ENCODE results near the gene GDF11. TPM values are rescaled to one million over a fixed set of nuclear protein-coding genes. Genes with fewer than 3 reads are reported as not detected.

The GDF11 gene
- total RNA-seq, 1 donor from 2014 or later: 5.8 TPM

- H3K9me3 ChIP-seq: no peaks in the 10 kb centered on the region
- peaks cover 44% of the 10 kb centered on the region for H3K4me1 ChIP-seq
- H3K4me3 ChIP-seq: peak overlapping the region; percentile 74
- H3K27ac ChIP-seq: peak overlapping the region; percentile 97
- peak; percentile 28 for ATAC-seq
- TF ChIP-seq CTCF (IDR thresholded peaks at IDR 0.05): no peak
- peak; percentile 91 for DNase-seq
- H3K27me3 ChIP-seq: no peaks in the 10 kb centered on the region
- intact Hi-C loops (cut with DNase I): no loop called here
- peaks cover 47% of the 10 kb centered on the region for H3K36me3 ChIP-seq
Observed at GRCh38 chr12:55727643-55728185, 15.2 kb upstream of the GDF11 start.

GRCh38 chr12:55728186-55728938 lies 14.6 kb upstream of the GDF11 start:
- Histone ChIP-seq H3K36me3 (peaks cover 41% of the 10 kb centered on the region), H3K27ac (peak overlapping the region; percentile 97), H3K4me1 (peaks cover 44% of the 10 kb centered on the region), H3K27me3 (no peaks in the 10 kb centered on the region), H3K4me3 (peak overlapping the region; percentile 74), H3K9me3 (no peaks in the 10 kb centered on the region)
- peak; percentile 60 for ATAC-seq
- DNase-seq: peak; percentile 93
- no peak for TF ChIP-seq CTCF (IDR thresholded peaks at IDR 0.05)
- intact Hi-C loops (cut with DNase I): no loop called here

- Histone ChIP-seq H3K4me3 (peak within 1 kb of the TSS; percentile 74), H3K9me3 (no peaks in the 10 kb centered on the region), H3K27me3 (no peaks in the 10 kb centered on the region), H3K4me1 (peaks cover 44% of the 10 kb centered on the region), H3K27ac (peak within 1 kb of the TSS; percentile 97), H3K36me3 (peaks cover 32% of the 10 kb centered on the region)
- ATAC-seq (peak; percentile 86), DNase-seq (peak; percentile 96)
- no peak for TF ChIP-seq CTCF (IDR thresholded peaks at IDR 0.05)
- intact Hi-C loops (cut with DNase I): no loop called here
Observed at GRCh38 chr12:55728939-55729818, 13.7 kb upstream of the GDF11 start, which contains the start of gene CD63. Gene CD63 (minus strand): TSS chr12:55729009. CDS start chr12:55728341, 668 bp downstream.

GRCh38 chr12:55729819-55730818 lies 12.8 kb upstream of the GDF11 start:
- H3K4me1 ChIP-seq: peaks cover 39% of the 10 kb centered on the region
- TF ChIP-seq CTCF (IDR thresholded peaks at IDR 0.05): no peak
- H3K27me3 ChIP-seq: no peaks in the 10 kb centered on the region
- peak overlapping the region; percentile 97 for H3K27ac ChIP-seq
- DNase-seq (peak; percentile 86), ATAC-seq (peak; percentile 38)
- intact Hi-C loops (cut with DNase I): no loop called here
- H3K9me3 ChIP-seq: no peaks in the 10 kb centered on the region
- peak overlapping the region; percentile 74 for H3K4me3 ChIP-seq
- H3K36me3 ChIP-seq: peaks cover 23% of the 10 kb centered on the region

- Histone ChIP-seq H3K4me3 (no peak overlapping the region), H3K27ac (no peak overlapping the region), H3K4me1 (peaks cover 17% of the 10 kb centered on the region), H3K9me3 (no peaks in the 10 kb centered on the region), H3K36me3 (peaks cover 1% of the 10 kb centered on the region), H3K27me3 (no peaks in the 10 kb centered on the region)
- ATAC-seq: no peak
- intact Hi-C loops (cut with DNase I): no loop called here
- DNase-seq: no peak
- no peak for TF ChIP-seq CTCF (IDR thresholded peaks at IDR 0.05)
Observed at GRCh38 chr12:55732288-55732687, 10.6 kb upstream of the GDF11 start.
